NCI-H2029 treated with DMSO at 0.1 percent for 48 hours (cell line): ENCODE data around the gene SP140.
"Not testable (repeated sequence)": the region's sequence is repeated elsewhere in the genome, so short reads cannot be mapped to it uniquely, and the experiment has no call there.

Experiments
- DNase-seq: peaks from one replicate; lab custom pipeline; 2025; lab: John Stamatoyannopoulos, UW

SP140 gene

DNA sequence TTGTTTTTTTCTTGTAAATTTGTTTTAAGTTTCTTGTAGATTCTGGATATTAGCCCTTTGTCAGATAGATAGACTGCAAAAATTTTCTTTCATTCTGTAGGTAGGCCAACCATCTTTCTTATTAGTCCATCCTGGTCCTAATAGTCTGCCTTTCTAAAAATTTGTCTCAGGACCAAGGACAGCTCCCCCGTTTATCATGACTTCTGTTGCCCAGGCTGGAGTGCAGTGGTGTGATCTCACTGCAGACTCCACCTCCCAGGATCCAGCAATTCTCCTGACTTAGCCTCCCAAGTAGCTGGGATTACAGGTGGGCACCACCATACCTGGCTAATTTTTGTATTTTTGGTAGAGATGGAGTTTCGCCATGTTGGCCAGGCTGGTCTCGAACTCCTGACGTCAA is 63.8 kb downstream of the SP140 start:
- DNase-seq: not testable (repeated sequence)

DNA sequence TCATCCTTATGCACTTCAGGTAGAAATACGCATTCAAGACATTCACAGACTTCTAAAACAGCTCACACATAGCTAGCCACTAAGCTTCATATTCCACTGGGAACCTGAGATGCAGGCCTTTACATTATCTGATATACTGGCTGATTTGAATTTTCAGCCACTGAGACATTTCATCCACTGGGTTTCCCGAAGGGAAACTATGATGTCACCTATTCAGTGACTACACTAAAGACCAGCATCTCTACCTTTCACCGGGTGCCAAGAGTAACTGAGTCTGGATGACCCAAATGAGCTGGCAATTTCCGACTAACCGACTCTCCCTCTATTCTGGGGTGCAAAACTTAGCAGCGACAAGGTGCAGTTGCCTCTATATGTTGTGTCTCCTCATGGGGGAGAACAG is 69.7 kb downstream of the SP140 start:
- no peak for DNase-seq

GRCh38 chr2:230296917-230297316 is 71.4 kb downstream of the SP140 start:
- DNase-seq: no peak

DNA sequence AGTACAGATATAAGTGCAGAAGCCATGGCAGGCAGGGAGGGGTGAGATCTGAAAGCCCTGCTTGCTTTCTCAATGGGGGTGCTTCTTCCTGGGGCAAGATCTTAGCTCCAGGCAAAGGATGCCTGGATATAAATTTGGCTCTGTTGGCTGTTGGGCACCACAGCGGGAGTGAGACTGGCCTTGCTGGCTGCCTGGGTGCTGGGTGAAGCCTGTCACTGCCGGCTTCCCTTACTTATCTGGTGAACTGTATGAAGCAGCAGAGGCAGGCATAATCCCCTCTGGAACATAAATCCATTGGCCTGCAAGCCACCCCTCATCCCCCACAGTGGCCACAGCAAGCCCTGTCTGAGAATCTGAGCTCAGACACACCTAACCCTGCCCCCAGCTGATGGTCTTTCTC is 74.1 kb downstream of the SP140 start:
- DNase-seq: no peak

GRCh38 chr2:230305416-230306275 is 80.1 kb downstream of the SP140 start:
- no peak for DNase-seq

DNA sequence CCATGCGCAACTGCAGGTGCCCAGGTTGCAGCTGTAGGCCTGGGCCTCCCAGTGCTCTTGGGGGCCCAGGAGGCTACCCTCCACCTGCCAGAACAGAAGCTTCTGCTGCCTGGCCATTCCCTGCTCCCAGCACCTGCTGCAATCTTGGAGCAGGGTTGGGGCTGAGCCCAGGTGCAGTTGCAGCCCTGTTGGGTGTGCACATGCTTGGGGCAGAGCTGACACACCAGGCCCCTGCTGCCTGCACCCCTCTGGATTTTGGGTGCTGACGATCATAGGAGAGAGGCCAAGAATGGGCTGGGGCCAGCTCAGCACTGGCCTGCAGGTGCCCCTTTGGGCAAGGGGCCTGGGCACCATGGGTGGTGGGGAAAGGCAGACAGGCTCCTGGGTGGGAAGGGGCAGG is 80.9 kb downstream of the SP140 start:
- no peak for DNase-seq

DNA sequence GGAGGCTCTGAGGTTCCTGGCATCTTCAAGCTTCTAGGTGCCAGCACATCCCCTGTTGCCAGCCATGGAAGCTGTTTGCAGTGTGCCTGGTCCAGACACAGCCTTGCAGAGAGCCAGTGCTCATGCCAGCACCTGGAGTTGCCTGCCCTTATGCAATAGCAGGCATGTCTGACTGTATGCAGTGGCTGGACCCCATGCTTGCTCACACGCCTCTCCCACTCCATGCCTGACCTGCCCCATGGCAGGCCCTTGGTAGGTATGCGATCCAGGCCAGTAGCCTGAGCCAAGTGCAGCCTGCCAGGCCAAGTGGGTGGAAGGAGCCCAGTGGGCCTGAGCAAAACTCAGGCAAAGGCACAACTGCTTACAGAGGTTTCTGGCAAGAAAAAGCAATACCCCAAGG is 81.9 kb downstream of the SP140 start:
- no peak for DNase-seq

GRCh38 chr2:230308402-230309000 is 83.0 kb downstream of the SP140 start:
- no peak for DNase-seq

- DNase-seq: not testable (repeated sequence)
Measured at GRCh38 chr2:230310792-230311191, 85.3 kb downstream of the SP140 start.

GRCh38 chr2:230311634-230312033 is 86.1 kb downstream of the SP140 start:
- DNase-seq: not testable (repeated sequence)

DNA sequence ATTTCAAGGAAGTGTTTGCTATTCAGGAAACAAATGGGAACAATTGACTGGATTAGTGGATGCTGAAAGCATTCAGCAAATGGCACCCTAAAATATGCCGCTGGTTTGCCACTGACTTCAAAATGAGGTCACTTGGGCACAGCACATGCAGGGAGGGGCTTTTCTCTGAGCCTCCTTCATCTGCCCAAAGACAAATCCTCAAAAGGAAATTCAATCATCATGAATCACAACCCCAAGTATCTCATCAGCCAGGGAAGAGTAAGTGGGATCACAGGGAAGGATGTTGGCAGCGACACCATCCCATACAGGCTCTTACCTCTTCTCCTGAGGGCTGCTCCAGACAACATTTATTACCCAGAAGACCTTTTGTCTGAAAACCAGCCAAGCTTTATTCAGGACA is 87.1 kb downstream of the SP140 start:
- DNase-seq: no peak

DNA sequence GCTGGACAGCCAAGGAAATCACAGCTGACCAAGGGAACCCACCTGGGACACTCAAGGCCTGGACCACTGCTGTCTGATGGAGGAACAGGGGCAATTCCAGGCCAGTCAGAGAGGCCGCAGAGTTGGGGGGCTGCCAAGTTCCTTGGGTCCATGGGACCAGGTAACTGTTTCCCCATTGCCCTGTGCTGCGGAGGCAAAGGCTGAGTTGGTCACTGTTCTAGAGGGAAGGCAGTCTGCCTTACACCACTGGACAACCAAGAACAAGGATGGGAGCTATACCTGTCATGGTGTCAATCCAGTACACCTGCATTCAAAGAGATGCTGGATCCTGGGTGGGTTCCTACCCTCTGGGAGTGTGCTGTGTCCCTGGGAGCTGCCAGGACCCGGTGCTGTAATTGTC is 91.8 kb downstream of the SP140 start:
- DNase-seq: no peak

- no peak for DNase-seq
Measured at GRCh38 chr2:230318190-230319121, 92.9 kb downstream of the SP140 start.

- no peak for DNase-seq
Measured at GRCh38 chr2:230319211-230319862, 93.8 kb downstream of the SP140 start.

GRCh38 chr2:230321031-230321430 is 95.5 kb downstream of the SP140 start:
- no peak for DNase-seq

GRCh38 chr2:230322561-230323384 is 97.2 kb downstream of the SP140 start:
- DNase-seq: no peak

- DNase-seq: no peak
Measured at GRCh38 chr2:230323385-230324106, 98.0 kb downstream of the SP140 start.

- no peak for DNase-seq
Measured at GRCh38 chr2:230324503-230324902, 99.0 kb downstream of the SP140 start.

DNA sequence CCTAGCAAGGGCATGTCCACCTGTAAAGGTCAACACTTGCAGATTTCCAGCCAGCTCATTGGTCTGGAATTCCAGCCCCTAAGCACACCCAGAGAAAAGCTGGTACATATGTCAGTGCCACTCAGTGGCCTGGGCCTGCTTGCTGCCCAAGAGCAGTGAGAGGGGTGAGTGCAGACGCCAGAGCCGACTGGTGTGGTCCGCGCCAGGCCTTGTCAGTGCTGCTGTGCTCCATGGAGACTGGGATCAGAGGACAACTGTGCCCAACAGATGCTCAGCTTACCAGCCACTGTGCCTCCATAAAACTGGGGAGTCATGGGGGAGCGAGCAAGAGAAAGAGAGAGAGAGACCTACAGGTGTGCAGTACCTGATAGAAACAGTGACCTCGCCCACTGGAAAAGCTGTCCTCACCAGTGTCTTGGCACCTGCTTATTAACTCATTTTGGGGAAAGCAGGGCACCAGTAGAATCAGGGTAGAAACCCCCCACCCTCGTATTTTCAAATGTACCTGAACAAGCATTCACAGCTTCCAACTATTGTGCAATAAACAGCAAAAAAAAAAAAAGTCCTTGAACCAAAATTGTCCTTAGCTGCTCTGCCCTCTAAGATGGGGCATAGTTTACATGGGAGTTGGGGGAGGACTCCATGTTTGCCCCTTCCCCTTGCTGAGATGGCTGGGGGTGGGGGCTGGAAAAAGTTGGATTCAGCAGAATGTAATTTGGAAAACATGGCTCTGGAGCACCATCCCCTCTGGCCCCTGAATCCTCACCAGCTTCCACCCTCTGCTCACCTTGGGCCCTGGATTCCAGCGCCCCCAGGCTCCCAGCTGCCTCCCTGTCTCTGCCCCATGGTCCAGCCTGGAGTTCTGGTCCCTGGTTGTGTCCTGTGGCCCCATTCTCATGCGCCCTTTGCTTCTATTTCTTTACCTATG is 100.0 kb downstream of the SP140 start:
- no peak for DNase-seq
